Superior temporal gyrus (tissue), 1 donor: ENCODE measurements around the gene ANKS3.

Experiments used
- DNase-seq: peaks from one replicate; pipeline ENCODE4 v3.0.0-alpha.2; 2016; ENCODE audit errors: extremely low spot score

ANKS3 gene

DNA sequence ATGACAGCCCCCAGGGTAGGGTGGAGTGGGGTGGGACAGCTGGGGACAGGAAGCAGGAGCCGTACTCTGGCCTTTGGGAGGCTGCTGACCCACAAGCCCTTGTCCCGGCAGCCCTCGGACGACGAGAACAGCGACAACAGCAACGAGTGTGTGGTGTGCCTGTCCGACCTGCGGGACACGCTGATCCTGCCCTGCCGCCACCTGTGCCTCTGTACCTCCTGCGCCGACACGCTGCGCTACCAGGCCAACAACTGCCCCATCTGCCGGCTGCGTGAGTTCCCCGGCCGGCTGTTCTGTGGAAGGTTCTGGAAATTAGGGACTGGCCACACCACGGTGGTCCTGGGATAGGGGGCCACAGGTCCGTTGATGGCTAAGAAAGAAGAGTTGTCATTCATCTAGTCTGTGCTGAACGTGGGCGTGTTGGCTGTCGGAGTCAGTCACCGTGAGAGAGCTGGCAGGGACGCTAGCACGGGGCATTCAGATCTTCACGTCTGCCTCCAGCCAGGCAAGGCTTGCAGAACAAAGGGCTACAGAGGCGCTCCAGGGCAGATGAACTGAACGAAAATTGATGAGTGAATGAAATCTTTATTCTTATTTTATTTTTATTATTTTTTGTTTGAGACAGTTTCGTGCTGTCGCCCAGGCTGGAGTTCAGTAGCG is 60.6 kb downstream of the ANKS3 start:
- peak; percentile 47 for DNase-seq

DNA sequence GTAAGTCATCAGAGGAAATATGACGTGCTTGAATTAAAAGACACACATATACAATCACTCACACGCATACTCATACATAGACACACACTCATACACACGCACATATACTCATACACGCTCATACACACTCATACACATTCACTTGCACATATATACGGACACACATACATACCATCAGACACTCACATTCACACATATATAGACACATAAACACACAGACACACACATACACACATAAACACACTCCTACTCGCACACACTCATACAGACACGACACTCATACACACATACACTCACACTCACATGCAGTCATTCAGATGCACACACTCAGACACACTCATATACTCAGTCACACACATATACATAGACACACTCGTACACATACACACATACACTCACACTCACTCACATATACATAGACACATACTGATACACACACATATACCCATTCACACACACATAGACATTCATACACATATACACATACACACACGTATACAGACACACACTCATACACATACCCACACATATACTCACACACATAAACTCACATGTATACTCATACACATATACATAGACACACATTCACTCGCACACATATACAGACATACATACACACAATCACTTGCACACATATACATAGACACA is 65.6 kb downstream of the ANKS3 start:
- no peak for DNase-seq

DNA sequence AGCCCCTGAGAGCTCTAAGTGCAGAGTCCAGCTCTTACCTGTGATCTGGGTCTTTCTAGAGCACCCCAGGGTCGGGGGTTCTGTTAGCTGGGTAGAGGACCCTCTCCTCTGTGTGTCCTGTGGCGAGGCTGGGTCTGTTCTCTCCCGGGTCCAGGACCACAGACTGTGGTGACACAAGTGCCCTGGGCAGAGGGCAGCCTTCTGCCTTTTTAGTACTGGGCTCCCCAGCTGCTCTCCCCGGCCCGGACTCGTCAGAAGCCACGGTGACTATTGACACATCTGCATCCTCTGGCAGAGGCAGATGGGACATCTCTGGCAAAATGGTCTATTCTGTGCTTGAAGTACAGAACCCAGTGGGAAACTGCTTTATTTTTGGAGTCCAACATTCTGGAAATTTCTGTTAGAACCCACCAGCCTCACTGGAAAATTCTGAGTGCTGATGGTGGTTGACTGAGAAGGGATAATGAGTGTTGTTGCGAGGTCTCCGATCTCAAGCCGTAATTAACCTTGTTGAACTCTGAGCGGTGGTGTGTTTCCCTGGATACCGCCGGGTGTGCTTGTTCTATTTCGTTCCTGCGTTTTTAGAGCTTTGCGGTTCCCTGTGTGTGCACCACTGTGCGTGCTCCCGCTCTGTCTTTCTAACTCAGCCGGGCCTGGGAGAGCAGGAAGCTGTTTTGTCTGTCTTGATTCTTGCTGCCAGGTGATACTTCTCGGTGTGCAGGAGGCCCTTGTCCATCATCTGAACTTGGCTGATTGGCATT is 66.7 kb downstream of the ANKS3 start:
- DNase-seq: no peak

DNA sequence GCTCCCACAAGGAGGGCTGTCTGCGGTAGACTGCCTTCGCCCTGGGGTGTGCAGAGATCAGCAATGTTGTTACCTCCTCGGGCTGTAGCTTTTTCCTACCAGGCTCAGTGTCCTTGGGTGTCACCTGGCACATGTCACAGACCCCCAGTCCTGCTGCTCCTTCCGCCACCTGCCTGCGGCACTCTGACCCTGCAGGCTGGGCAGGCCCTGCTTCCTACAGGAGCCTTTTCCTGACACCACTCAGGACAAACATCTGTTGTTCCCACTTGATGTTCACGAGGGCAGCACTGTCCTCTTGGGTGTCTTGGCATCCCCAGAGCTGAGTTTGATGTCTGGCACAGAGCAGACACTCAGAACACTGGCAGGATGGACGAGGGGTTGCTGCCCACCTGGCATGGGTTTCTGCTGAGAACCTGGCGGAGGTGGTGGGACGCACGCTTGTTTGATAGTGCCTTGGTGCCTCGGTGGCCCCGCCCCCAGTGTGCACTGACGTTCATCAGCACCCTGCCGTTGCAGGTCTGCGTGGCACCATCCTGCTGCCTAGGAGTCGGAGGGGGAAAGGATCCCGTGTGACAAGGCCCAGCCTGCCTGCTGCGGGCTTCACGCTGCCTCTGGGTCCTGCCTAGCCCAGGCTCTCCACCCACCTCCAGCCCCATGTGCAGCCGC is 67.4 kb downstream of the ANKS3 start:
- no peak for DNase-seq

DNA sequence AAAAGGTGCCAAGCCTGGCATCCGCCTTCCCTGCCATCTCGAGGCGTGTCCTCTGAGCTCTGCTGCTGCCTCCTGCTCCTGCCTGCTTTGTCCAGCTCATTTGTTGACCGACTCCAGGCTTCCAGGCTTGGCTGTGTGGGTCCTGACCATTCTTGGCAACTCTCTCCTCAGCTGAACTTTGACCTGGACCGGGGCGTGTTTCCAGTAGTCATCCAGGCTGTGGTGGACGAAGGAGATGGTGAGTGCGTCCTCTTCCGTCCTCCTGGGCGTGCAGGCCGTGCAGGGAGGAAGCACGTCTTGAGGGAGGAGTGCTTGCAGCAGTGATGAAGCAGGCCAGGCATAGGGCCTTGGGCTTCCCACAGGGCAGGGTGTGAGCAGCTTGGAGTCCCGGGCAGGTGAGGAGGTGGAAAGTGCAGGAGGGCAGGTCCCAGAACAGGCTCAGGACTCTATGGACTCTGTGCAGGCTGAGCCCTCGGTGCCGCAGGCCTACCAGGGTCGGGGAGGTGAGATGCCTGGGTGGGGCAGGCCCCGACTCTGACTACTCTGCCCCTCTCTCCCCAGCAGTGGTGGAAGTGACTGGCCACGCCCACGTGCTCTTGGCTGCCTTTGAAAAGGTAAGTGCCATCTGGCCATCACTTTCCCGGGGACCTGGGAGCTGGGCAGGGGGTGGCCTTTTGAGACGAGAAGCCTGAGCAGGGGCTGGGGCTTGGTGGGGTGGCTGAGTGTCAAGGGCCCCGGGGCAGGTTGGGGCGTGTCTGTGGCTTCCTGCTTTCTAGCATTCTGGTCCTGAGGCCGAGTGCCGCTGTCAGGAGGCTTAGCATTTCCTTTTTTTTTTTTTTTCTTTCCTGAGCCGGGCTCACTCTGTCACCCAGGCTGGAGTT is 69.3 kb downstream of the ANKS3 start:
- no peak for DNase-seq

DNA sequence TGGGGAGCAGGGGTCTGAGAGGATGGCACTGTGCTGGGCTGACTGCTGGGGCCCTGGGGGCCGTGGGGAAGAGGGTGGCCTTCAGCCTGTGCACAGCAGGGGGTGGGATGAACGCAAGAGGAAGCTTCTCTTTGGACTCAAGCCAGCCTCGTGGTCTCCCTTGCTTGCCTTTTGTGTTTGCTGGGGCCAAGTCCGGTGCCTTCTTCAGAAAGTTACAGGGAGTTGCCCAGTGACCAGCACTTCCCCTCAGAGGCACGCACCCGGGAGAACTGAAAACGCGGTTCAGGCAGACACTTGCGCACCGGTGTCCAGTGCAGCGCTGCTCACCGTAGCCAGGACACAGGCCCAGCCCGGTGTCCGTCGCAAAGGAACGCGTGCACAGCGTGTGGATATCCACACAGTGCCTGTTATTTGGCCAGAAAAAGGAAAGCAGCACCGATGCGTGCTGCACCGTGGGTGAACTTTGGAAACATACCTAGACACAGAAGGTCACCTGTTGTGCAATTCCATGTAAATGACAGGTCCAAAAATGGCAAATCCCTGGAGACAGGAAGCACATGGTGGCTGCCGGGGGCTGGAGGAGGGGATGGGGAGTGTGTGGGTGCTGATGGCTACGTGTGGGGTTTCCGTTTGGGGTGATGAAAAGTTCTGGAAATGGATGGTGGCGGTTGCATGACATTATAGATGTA is 70.2 kb downstream of the ANKS3 start:
- no peak for DNase-seq

DNA sequence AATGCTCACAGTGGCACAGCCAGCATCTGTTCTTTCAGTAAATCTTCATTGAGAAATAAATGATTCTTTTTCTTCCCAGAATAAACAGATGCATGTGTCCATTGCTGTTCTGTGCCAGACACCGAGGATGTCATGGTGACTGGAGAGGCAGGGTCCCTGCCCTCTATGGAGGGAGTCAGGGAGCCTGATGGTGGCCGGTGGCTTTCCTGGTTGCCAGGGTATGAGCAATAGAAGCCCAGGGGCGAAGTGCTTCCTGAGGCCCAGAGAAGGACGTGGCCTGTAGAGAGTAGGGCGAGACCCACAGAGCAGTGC is 70.7 kb downstream of the ANKS3 start:
- DNase-seq: no peak

DNA sequence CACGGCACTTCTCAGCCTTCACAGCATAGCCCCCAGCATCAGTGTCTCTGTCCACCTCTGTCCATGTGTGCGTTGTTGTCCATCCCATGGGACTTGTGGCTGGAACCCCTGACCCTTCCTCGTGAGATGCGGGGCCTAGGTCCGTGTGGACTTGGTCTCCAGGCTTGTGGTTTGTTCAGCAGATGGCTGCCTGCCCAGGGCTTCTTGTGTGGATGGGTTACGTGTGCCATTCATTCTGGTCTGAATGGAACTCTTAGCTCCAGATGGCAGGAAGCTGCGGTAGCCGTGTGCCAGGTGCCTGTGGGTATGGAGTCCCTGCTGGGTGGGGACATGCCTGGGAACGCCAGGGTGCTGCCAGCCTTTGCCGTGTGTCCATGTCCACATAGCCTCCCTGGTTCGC is 72.4 kb downstream of the ANKS3 start:
- peak; percentile 49 for DNase-seq

DNA sequence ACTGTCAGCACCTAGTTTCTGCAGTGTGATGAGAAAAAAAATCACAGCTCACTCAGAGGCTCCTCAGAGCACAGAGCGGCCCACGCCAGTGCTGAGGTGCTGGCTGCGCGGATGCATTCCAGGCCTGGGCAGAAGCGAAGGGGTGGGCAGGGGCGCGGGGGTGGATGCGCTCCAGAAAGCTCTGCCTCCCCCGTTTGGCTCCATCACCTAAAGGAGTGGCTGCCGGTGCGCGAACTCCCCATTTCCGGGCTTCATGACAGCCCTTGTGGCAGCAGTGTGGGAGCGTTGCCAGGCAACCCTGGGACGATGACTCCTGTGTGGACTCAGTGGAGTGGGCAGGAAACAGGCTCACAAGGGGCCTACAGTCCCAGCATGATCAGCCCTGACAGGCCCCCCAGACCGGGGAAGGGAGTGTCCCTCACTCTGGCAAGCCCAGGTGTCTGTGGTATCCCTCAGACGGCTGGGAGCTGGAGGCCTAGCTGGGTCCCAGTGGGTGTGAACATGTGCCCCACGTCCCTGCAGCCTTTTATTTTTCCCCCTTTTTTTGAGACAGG is 73.5 kb downstream of the ANKS3 start:
- peak; percentile 47 for DNase-seq

DNA sequence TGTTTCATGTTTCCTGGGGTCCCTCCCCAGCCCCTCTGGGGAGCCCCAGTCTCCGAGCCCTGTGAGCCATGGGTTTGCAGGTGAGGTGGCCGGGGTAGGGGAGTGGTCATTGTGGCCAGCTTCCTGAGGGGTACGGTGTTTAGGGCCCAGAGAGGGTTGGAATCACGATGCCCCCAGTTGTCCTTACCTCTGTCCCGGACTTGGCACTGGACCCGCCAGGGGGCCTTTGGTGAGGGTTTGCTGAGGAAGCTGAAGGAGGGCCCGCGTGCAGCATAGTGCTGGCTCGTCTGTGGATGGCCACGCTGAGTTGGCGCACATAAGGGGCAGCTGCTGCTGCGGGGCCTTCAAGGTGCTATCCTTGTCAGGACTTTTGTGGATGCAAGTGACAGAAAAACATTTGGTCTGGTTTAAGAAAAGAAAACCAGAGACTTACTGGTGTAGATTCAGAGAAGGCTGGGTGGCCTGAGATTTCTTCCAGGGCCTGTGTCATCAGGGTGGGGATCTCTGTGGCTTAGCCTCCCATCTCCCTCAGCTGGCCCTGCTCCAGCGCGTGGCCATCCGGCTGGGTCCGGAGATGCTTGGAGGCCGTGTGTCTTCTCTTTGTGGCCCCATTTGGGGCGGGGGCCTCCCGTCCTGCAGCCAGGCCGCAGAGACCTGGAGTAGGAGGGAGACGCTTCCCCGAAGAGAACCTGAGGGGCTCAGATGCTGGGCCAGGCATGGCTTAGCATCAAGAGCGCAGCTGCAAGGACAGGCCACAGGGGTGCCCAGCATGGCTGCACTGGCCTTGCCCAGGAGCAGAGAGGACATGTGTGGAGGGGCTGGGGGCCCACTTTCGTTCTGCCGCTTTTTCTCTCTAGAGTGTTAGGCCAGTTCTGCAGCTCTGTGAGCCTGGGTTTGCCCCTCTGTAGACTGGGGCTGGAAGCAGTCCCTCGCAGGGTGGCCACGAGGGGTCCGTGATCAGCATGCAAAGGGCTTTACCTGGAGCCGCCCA is 74.4 kb downstream of the ANKS3 start:
- no peak for DNase-seq

DNA sequence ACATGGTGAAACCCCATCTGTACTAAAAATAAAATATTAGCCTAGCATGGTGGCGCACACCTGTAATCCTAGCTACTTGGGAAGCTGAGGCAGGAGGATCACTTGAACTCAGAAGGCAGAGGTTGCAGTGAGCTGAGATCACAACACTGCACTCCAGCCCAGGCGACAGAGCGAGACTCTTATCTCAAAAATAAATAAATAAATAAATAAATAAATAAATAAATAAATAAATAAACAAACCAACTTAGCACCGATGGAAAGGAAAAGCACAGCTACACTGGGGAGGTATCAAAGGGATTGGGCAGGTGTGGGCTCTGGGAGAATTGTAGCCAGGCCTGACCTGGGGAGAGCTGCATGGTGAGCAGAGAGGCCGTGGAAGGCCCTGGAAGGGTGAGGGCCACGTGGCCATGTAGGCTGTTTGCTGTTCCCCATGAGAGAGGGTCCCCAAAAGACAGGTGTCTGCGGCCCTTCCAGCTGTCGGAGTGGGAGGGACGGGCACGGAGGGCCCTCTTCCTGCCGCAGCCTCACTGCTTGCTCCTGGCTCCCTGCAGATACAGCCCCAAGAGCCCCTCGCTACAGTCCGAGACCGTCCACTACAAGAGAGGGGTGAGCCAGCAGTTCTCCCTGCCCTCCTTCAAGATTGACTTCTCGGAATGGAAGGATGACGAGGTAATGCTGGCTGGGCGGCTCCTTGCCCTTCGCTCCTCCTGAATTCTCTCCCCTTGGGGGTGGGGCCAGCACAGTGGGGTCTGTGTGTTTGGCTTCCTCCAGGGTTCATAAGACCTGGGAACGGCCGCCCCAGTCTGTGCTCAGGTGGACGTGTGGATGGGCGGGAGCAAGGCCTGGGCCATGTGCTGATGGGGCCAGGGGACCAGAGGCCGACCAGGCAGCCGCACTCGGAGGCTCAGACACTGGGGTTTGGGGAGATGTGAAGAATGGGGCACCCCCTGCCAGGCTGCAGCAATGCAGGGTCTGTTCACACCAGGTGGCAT is 77.1 kb downstream of the ANKS3 start:
- DNase-seq: no peak

DNA sequence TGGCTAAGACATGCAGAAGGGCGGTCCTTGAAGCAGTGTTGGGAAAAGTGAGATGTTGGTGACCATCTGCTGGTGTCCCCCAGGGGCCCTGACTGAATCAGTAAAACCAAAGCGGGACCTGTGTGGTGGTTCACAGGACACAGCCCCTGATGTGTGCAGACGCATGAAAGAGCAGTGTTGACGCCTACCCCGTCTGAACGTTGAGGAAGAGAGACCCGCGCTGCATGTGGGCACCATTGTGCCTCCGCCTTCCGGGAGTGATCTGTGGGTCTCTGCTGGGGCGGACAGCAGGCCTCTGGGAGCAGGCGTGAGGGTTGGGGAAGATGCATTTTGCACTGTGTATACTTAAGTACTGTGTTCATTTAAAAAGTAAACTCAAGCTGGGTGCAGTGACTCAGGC is 77.8 kb downstream of the ANKS3 start:
- no peak for DNase-seq

DNA sequence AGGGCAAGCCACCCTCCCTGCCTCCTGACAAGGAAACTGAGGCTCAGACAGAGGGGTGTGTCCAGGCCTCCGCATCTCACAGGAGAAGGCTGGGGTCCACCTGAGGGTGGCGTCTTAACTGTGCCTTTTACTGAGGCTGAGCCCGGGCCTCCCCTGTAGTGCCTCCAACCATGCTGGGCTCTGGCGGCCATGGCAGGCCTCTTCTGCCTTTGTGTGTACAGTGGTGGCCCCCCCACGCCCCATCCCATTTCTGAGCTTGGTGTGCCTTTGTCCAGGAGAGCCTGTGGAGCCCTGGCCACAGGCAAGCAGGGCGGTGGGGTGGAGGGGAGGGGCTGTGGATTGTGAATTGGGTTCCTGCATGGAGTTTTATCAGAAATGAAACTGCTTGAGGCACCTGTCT is 78.3 kb downstream of the ANKS3 start:
- no peak for DNase-seq

DNA sequence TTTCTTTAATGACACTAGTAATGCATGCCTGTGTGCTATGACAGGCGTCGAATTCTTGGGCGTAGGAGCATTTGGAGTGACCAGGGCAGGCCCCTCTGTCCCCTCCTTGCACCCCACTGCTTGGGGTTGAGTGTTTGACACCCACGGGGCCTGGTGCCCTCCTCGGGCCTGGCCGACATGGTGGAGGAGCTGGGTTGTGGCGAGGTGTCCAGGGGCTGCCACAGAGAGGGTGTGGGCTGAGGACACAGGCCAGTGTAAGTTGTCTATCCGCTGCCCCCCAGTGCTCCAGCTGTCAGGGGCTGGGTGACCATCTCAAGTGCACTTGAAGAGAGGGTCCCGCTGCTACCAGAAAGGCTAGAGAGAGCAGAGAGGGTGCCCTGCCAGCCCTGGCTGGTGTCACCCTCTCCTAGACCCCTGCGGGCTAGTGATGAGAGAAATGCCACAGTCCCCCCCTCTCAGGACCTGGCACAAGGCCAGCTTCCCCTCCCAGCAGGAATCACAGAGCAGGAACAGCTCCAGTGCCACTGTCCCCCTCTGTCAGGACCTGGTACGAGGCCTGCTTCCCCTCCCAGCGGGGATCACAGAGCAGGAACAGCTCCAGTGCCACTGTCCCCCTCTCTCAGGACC is 79.0 kb downstream of the ANKS3 start:
- DNase-seq: no peak

DNA sequence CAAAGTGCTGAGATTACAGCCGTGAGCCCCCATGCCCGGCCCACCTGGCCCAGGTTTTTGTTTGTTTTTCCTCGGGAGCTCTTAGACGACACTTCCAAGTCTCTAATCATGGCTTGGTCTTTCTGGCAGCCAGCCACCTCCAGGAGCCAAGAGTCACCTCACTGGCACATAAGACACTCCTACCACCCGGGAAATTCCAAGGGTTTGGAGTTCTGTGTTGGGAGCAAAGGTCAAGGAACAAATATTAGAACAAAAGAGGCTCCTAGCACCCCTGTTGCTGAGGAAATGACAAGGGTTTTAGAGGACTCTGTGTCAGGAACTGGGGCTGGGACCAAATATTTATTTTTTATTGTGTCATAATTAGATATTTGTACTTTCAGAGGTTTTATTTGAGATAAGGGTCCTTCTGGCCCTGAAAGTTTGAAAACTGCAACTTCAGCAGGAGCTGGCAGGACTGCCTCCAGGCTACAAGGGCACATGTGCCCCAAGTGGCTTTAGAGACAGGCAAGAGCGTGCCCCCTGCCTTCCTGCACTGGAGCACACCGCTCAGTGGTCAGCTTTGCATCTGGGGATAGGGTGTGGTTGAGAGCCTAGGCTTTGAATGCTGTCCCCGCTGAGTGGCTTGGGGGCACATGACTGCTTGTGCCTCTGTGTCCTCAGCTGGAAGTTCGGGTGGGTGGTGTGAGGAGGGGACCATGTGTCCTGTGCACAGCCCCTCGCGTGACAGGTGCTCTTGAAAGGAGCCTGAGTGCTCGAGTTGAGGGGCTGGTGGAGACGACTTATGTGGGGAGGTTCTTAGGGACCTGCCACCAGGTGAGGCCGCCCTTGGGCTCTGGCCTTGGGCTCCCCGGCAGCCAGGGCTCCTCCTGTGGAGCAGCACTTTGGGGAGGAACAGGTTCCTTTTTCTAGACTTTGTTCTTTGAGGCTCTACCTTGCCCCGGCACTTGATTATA is 79.8 kb downstream of the ANKS3 start:
- no peak for DNase-seq

DNA sequence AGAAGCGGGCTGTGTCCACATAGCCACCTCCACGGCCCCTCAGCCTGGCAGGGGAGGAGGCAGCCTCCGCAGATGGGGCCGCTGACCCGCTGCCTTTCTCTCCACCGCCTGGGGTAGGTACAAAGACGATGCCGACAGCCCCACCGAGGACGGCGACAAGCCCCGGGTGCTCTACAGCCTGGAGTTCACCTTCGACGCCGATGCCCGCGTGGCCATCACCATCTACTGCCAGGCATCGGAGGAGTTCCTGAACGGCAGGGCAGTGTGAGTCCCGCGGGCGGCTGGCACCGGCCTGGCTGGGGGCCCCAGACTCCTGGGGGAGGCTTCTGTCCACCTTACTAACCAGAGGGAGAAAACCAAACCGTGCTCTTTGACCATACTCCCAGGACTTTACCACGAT is 81.5 kb downstream of the ANKS3 start:
- DNase-seq: no peak

DNA sequence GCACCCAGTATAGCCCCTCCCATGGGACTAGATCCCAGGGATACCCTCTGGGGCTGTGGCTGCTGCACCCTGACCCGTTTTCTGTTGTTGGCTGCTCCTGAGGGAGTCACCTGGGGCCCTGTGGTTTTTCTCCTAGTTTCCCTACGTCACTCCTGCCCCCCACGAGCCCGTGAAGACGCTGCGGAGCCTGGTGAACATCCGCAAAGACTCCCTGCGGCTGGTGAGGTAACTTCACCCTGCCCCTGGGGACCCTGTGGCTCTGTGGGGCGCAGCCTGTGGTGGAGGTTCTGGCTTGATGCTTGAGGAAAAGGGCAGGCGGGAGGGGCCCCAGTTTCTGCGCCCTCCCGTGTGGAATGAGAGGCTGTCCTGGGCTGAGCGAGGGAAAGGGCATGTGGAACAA is 82.2 kb downstream of the ANKS3 start:
- no peak for DNase-seq
